ENCODE data around the gene DEFB129.

- TF ChIP-seq CTCF (IDR thresholded peaks at IDR 0.05) (no peak), POLR2A (IDR thresholded peaks at IDR 0.05) (no peak), EP300 (IDR thresholded peaks at IDR 0.05) (no peak)
Measured at GRCh38 chr20:199996-200395, 27.1 kb upstream of the DEFB129 start.
